Daoy (cell line): ENCODE data around the gene KIRREL3. TPM values are rescaled to one million over a fixed set of nuclear protein-coding genes. Genes with fewer than 3 reads are reported as not detected.
"Not testable (repeated sequence)": the region's sequence is repeated elsewhere in the genome, so short reads cannot be mapped to it uniquely, and the experiment has no call there.

Source experiments
- DNase-seq: peaks from one replicate; pipeline ENCODE4 v3.0.0-alpha.2; 2015; ENCODE audit warnings: low read depth
- total RNA-seq: library from RNA; depleted of rRNA; stranded (reverse); fragments of >200 nt; shearing (Covaris generic); gene quantifications from 2 replicates; pipeline ENCODE4 v1.2.3, GENCODE V29; 2014

Gene KIRREL3
- total RNA-seq, 1 experiment from 2014 or later, result 2.4 TPM

DNA sequence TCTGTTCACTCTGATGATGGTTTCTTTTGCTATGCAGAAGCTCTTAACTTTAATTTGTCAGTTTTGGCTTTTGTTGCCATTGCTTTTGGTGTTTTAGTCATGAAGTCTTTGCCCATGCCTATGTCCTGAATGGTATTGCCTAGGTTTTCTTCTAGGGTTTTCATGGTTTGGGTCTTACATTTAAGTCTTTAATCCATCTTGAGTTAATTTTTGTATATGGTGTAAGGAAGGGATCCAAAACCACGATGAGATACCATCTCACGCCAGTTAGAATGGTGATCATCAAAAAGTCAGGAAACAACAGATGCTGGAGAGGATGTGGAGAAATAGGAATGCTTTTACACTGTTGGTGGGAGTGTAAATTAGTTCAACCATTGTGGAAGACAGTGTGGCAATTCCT, 48.0 kb downstream of the KIRREL3 start:
- DNase-seq, result not testable (repeated sequence)

DNA sequence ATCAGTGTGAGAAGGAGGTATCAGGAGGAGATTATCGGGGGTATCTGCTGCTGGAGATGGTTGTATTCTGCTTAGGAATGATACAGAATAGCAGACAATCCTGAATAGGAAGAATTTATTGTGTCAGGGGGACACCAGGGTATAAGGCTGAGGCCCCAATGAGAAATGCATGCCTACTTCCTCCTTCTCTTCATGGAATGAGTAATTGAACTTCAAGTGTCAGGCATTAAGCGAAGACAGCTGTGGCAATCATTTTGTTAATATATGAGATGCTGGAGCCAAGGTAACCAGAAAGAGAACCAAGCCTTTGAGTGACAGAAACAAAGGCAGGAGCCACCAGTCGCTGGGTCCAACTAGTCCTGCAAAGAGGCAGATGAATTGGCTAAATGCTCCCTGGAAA, 49.1 kb downstream of the KIRREL3 start:
- DNase-seq, result no peak

DNA sequence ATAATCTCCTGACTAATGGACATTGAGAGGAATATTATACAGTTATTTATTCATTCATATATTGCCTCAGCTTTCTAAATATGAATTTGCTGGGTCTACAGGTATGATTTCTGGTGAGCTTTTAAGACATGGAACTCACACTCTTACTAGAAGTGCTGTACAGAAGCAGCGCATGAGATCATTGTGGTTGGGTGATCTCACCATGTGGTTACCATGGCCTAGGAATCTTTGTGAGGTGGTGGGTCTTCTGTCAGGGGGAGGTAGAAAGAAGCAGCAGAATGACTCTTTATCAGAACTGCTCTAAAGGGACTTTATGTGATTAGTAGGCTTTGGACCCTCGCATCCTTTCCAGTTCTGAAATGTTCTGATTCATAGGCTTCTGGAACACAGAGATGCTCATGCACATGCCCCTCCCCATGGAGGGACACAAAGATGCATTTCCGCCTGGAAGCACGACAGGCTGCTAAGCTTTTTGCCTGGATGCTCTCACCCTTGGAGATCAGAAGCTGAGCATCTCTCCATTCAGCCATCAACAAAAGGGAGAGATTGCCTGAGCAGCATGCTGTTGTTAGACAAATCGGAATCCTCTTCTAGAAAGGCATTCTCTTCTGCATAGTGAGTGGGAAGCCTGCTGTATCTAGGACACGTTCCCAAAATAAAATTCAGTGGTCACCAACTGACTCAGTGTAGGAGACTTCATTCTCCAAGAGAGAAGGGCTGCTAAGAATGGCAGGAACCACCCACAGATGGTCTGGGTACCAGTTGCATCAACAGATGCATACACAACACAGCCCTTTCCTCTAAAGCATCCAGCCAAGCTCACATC, 51.3 kb downstream of the KIRREL3 start:
- DNase-seq, result peak; percentile 89

DNA sequence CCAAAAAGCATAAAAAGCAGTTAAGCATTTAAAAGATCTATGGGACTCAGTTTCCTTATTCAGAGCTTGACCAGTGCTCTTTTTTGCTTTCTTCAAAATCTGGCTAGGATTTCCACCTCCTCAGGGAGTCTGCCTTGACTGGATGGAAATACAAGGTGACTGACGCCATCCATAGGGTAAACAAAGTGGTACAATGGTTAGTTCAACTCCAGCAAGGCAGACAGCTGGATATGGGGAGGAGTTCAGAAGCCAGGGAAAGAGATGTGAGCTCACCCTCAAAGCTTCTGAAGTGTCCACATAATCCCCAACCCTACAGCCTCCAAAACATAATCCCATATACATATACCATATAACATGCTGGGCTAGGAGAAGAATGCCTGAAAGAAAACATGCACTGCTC, 52.0 kb downstream of the KIRREL3 start:
- DNase-seq, result peak; percentile 62

DNA sequence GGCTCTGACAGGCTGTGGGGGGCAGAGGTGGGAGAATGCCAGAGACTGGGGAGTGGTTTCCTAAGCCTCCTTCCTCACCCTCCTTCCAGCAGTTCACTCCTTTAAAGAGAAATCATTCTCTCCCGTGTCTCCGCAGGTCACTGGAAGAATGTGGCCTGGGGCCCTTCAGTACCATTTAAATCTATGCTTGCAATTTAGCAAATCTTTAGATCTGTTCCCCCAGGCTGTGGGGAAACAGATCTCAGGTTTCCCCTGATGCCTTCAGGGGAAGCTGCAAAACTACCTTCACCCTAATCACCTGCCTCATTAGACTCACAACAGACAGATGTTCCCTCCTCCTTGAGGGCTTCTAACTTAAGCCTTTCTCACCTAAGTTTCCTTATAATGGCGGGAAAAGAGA, 55.3 kb downstream of the KIRREL3 start:
- no peak for DNase-seq

DNA sequence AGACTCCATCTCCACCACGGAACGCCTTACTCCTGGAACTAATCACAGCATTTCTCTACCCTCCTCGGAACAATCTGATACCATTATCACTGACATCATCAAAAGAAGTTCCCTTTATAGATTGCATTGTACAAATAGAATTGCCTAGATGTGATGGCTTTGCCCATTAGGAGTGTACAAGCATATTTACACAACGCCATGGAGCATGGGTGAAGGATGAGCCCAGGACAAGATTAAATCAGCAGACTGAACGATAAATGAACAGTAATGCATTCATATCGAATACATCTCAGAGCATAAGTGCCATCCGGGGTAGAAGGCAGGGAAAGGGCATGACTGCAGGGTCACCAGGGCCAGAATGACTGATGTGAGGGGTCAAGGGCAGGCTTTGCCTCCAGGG, 57.3 kb downstream of the KIRREL3 start:
- no peak for DNase-seq

DNA sequence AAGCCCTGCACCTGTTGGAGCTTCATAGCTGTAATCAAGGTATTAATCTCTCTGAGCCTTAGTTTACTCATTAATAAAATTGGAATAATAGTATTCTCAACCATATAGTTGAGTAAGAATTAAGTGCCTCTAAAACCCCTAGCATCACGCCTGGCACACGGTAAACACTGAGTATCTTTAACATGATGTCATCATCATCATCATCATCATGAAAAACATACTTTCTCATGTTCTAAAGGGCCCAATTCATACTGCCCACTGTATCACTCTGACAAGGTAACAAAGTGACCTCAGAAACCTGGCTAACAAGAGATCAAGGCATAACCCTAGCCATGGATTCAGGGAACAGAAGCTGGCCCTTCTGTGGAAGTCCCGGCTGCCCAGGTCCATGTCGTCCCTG, 58.4 kb downstream of the KIRREL3 start:
- no peak for DNase-seq

DNA sequence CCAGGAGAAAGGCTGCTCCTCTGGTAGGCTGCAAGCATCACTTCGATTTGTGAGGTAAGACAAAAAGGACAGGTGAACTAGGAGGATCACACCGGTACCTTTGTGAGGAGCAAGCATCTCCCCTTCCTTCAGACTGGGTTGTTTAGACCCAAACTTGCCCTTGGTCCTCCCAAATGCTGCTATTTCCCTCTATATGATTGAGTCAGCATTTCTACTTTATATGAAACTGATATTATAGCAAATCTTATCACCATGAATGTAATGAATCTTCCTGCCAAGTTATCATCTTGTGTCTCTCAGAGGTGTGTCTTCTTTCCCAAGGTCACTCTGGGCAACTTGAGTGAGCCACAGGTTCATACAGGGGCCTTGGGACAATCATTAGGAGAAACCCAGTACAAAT, 61.0 kb downstream of the KIRREL3 start:
- DNase-seq, result no peak

DNA sequence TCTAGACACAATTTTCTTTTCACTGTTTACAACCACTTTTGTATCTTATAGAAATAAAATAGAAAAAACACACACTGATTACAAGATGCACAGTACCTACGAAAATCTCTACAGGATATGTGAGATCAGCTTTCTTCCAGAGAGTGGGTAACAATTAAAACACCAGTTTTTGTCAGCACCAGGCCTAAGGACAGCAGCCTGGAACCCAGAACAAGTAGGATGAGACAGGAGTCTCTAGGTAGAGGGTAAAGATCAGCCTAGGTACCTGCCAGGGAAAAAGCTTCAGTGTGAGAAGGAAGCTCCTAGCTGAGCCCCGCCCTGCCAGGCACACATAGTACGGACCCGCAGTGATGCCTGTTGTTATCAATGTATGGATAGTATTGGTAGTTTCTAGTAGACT, 61.9 kb downstream of the KIRREL3 start:
- no peak for DNase-seq

DNA sequence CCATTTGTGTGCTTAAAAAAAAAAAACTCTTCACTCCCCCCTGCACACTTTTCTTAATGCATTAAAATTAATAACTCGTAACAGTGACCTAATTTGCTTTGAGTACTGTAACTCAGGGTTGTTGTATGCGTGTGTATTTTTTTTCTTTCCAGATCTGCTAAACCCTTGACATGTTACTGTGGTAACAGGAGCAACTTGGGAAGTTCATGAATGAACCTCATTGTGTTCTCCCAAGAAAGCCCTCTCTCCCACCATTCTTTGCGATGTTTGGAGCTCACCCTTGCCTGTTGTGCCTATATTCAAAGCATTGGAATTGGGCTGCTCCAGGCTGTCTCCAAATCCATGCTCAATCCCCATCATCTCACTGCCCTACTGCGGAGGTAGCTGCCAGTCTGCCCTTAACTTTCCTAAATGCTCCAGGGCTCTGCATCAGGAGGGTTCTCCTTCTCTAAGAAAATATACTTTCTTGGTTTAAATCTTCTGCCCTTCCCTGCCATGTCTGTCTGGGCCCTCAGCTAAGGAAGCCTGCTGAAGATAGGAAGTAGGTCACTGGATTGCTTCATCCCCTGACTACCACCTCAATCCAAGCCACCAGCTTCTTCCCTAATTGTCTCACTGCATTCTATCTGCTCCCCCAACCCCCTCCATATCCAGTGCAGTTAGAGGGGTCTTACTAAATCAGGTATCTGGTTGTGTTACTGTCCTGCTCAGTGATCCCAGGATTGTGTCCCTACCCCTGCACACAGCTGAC, 70.3 kb downstream of the KIRREL3 start:
- no peak for DNase-seq

DNA sequence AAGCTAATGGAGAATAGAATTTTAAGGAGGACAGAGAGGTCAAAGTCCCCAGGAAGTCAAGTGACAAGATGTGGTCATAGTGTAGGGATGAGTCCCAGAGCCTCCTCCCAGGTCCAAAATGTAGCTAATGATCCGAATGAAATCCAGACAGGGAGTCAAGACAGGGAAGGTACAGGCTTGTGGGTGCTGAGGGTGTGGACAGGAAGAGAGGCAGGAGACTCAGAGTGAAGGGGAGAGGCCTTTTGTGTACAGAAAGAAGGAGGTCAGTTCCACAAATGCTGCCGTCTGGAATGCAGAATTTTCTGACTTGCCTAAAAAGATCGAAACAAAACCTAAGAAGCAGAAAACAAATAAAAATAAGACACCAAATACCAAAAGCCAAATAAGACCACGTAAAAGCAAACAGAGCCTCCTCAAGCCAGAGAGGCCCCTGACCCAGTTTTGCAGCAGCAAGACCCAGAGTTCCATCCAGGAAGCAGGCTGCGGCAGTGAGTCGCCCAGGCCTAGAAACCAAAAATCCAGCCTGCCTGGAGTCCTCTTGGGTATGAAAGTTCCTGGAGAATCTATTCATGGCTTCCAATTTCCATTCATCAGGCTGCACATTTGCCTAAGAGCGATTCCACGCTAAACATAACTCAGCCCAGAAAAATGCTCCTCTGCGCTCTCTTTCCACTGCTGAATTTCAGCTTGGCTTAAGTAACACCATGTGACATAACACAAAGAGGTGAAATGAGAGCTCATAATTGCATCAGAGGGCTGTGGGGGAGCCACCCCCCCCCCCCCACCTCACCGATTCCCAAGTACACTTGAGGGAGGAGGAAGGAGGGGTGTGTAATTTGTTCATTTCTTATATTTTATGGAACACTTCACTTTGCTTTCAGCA, 71.2 kb downstream of the KIRREL3 start:
- DNase-seq, result peak; percentile 33

DNA sequence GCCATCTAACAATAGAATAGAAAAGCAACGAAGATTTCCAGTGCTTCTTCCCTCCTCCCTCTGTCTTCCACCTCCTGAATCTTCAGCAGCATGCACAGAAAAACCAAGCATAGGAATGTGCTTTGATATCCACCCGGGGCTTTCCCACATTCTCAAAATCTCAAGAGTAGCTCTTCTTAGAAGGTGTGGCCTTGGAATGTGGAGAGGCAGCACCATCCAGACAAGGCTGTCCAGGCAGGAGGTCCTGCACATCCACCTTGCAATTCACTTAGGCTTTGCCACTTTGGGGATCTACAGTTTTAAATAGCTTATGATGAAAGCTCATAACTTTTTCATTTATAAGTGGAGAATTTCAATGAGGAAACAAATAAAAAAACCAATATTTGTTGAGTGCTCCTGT, 72.9 kb downstream of the KIRREL3 start:
- no peak for DNase-seq

DNA sequence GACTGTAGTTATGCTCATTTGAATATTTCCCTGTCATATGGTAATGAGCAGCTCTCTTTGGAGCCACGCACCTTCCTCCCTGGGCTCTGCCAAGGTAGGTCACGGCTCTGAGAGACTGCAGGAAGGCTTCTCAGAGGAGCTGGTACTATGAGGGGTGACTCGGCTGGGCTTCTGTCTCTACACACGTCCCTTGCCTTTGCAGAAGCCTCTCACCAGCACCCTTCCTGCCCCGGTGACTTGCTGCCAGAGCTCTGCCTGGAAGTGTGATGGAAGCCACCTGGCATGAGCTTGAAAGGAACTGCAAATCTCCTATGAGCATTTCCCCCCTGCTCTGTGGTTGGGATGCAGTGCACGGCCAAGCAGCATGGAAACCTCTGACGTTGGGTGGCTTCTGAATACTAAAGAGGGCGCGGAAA, 74.2 kb downstream of the KIRREL3 start:
- peak; percentile 34 for DNase-seq

DNA sequence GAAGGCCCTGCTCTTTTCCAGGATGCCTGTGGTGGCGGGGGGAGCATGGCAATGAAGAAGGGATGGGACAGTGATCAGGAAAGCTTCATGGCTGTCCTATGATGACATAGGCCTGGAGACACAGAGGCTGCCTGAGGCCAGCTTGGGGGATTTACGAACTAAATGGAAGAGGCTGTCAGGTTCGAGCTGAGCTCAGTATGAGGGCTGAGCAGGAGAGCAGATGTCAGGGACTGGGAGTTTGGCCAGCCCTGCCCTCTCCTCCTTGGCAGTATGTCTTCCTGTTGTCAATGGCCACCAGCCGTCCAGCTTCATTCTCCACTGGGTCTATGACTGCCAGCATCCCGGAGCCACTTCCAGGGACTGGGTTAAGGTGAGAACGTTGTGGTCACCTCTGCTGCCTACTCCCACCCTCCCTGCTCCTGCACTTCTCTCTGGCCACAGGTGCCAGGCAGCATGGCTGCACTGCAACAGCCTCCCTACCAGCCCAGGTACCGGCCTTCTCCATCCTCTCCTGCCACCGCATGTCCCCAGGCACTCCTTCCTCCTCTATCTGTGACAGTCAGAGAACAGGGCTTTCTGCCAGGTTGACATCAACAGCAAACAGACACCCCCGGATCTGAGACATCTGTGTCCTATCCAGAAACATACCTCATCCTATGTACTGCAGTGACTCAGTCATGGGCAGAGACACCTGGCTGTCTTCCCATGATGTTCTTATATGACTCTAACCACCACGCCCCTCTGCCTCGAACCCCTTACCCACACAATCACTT, 75.1 kb downstream of the KIRREL3 start:
- DNase-seq, result peak; percentile 59

DNA sequence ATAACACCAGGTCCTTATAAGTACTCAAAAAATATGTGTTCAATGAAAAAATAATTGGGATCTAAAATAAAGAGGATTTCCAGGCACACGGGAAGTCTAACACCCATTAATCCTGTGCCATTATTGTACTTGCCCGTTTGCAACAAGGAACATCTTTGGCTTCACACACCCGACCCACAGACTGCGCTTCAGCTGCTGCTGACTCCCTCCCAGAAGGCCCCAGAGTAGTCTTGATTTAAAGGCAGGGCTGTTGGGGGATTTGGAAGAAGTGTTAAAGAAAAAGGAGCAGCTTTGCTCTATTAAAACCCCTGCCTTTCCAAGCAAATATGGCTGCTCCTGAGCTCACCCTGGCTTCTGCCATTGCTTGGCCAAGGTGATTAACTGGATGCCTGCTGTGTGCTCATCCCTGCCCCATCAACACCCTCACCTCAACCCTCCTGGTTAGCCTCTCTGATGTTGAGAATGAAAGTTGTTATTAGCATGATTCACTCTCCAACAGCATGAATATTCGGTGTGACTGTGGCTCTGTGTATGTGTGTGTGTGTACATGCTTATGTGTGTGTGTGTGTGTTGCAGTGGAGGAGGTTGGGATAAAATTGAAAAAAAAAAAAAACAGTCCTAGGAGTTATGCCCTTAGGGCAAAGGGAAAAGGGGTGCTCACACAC, 76.1 kb downstream of the KIRREL3 start:
- DNase-seq, result no peak

DNA sequence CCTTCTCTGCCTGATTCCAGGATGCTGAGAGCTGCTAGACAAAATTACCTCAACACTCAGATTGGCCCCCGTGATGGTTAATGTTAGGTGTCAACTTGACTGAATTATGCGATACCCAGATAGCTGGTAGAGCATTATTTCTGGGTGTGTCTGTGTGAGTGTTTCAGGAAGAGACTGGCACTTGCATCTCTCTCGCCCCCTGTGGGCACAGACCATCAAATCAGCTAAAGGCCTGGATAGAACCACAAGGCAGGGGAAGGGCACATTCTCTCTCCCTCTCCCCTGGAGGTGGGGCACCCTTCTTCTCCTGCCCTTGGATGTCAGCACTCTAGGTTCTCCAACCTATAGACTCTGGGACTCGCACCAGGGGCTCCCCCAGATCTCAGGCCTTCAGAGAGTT, 79.7 kb downstream of the KIRREL3 start:
- no peak for DNase-seq

DNA sequence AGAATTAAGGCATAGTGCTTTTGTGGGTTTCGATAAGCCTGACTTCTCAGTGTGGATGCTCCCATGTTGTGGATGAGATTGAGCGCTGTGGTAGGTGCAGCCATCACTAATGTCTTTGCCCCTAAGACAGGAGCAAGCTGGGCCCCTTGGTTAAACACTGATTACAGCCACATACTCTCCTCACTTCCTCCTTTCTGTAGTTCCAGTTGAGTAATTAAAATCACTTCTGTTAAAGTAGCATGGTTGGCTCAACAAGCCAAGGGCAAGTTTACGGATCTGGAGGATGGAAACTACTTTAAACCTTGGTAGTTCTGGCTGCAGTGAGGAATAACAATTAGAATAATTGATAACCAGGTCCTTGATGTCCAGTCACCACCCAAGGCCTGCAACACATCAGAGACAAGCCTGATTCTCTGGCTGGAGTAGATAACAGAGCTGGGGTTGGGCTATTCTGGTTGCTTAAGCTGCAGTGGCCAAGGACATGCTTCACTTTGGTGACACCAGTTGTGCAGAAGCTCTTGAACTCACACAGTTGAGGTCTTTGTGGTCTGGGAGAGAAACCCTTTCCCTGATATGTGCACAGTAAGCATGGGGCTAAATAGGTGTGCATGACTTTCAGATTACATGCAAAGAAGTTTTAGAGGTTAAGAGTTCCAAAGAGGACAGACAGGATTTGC, 81.3 kb downstream of the KIRREL3 start:
- no peak for DNase-seq

DNA sequence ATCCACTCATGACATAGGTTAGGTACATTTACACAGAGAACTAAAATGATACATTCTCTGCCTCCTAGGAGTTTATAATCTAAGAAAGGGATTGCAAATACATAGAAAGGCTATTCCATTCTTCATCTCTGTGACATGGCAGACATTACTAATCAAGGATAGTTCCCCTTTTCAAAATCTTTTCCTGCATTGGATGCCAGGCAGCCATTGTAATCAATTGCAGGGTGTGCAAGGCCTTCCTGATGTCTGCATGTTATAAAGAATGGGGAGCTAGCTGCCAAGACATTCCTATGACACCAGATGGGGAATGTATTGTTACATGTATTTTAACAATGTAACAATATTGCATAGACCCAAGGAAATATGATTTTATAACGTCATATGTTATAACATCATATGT, 82.0 kb downstream of the KIRREL3 start:
- DNase-seq, result peak; percentile 27

DNA sequence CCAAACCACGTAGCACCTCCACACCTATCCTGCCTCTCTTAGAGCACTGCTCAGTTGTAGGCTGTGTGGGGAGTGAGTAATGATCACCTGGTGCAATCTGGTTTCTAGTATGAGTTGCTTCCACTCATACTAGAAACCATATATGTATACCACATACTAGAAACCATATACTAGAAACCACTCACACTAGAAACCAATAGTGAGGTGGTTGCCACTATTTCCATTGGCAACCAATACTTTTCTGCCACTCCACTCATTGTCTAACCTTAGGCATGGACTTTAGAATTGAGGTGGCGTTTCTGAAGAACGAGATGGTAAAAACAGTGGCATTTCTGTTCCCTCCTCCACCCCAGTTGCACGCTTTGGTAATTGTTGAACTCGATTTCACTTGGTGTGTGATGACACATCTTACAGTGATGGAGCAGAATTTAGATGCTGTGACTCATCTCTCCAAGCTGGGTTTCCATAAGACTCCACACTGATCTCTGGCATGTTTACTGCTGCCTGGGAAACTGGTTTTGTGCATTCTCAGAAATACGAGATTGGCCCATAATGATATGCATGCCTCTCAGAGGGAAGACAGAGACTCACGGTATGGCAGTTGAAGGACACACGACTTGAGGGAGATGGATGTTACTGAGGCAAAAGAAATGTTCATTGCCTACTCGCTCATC, 82.9 kb downstream of the KIRREL3 start:
- DNase-seq, result peak; percentile 92

DNA sequence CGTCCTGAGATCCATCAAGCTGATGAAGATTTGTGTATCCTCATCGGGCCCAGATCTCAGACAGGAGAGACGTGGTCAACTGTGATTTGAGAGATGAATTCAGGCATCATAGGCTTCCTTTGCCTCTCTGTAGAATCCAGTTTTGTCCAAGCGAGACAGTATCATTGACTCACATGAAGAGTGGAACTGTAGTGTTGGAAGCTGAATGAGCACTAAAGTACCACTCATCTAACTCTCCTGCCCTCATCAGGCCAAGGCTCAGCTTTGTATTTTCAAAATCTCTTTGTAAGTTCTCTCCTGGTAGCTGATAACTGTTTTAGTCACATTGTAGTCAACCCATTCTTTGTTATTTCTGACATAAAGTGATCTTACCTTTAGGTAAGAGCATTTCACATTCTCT, 85.1 kb downstream of the KIRREL3 start:
- DNase-seq, result no peak
